ENCODE data around the gene CDH13. TPM values are rescaled to one million over a fixed set of nuclear protein-coding genes. Genes with fewer than 3 reads are reported as not detected.

Gene CDH13
- total RNA-seq, 1 donor from 2014 or later, result 81.1 TPM

DNA sequence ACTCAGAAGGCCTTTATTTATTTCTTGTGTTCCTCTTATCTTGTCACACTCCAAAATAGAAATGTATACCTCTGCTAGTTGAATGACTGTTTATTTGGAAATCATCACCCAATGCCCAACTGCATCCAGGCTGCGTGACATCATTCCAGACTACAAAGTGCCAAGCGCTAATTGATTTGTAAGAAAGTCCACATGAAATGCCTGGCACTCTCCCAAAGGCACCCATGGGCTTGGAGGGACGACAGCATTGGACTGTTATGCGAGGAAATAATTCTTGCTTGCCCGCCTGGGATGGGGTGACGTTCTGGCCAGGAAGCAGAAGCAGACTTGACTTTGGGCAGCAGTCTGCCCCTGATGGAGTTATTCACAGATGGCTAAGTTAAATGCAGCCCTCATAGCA lies 165.9 kb downstream of the CDH13 start:
- H3K27ac Mint-ChIP-seq (ENCODE audit: unreplicated experiment), result no peak overlapping the region
- H3K36me3 Mint-ChIP-seq (ENCODE audit: unreplicated experiment), result peaks cover 5% of the 10 kb centered on the region
- no peak overlapping the region for H3K4me3 Mint-ChIP-seq (ENCODE audit: unreplicated experiment)
- no peak for TF ChIP-seq CTCF (IDR thresholded peaks at IDR 0.05; ENCODE audit: partially characterized antibody, unreplicated experiment)
- H3K27me3 Mint-ChIP-seq (ENCODE audit: unreplicated experiment), result peaks cover 3% of the 10 kb centered on the region
- no peaks in the 10 kb centered on the region for H3K9me3 Mint-ChIP-seq (ENCODE audit: unreplicated experiment)
- peaks cover 2% of the 10 kb centered on the region for H3K4me1 Mint-ChIP-seq (ENCODE audit: low read depth, unreplicated experiment)
- no peak for DNase-seq

DNA sequence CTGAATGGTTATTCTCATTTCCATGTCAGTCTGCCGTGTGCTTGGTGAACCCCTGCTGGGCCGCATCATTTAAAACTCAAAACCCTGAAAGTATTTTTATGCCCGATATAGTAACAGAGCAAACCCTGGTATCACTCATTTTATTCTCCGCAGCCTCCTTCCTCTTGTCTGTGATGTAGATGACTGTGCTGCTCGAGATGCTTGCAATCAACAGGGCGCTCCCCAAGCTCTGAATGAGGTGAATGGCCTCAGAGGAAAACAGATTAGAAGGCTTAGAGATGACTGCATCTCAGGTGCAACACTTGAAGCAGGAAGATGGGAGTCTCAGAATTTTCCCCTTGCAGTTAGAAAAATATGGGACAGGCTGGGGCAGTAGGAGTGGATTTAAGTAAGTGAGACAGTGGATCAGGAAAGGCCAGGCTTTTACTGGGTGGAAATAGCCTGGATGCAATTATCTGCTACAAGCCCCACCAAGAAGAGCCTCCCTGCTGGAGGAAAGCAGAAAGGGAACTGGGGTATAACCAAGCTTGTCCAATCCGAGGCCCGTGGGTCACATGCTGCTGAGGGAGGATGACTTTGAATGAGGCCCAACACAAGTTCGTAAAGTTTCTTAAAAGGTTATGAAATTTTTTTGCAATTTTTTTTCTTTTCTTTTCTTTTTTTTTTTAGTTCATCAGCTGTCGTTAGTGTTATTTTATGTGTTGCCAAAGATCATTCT lies 166.9 kb downstream of the CDH13 start:
- no peak for TF ChIP-seq CTCF (IDR thresholded peaks at IDR 0.05; ENCODE audit: partially characterized antibody, unreplicated experiment)
- no peak for DNase-seq
- Mint-ChIP-seq H3K27me3 (ENCODE audit: unreplicated experiment) (peaks cover 3% of the 10 kb centered on the region), H3K4me3 (ENCODE audit: unreplicated experiment) (no peak overlapping the region), H3K9me3 (ENCODE audit: unreplicated experiment) (no peaks in the 10 kb centered on the region), H3K27ac (ENCODE audit: unreplicated experiment) (no peak overlapping the region), H3K36me3 (ENCODE audit: unreplicated experiment) (peaks cover 5% of the 10 kb centered on the region), H3K4me1 (ENCODE audit: low read depth, unreplicated experiment) (peaks cover 2% of the 10 kb centered on the region)

- H3K9me3 Mint-ChIP-seq (ENCODE audit: unreplicated experiment), result no peaks in the 10 kb centered on the region
- DNase-seq, result no peak
- no peak overlapping the region for H3K4me3 Mint-ChIP-seq (ENCODE audit: unreplicated experiment)
- TF ChIP-seq CTCF (IDR thresholded peaks at IDR 0.05; ENCODE audit: partially characterized antibody, unreplicated experiment), result no peak
- no peak overlapping the region for H3K27ac Mint-ChIP-seq (ENCODE audit: unreplicated experiment)
- peaks cover 5% of the 10 kb centered on the region for H3K36me3 Mint-ChIP-seq (ENCODE audit: unreplicated experiment)
- H3K4me1 Mint-ChIP-seq (ENCODE audit: low read depth, unreplicated experiment), result peaks cover 2% of the 10 kb centered on the region
- H3K27me3 Mint-ChIP-seq (ENCODE audit: unreplicated experiment), result peaks cover 3% of the 10 kb centered on the region
These were observed 169.3 kb downstream of the CDH13 start for GRCh38 chr16:82796047-82796446.

- DNase-seq, result no peak
- H3K9me3 Mint-ChIP-seq (ENCODE audit: unreplicated experiment), result peaks cover 4% of the 10 kb centered on the region
- no peak overlapping the region for H3K4me3 Mint-ChIP-seq (ENCODE audit: unreplicated experiment)
- peaks cover 2% of the 10 kb centered on the region for H3K36me3 Mint-ChIP-seq (ENCODE audit: unreplicated experiment)
- H3K27ac Mint-ChIP-seq (ENCODE audit: unreplicated experiment), result no peak overlapping the region
- TF ChIP-seq CTCF (IDR thresholded peaks at IDR 0.05; ENCODE audit: partially characterized antibody, unreplicated experiment), result no peak
- peaks cover under 1% of the 10 kb centered on the region for H3K4me1 Mint-ChIP-seq (ENCODE audit: low read depth, unreplicated experiment)
- peaks cover 2% of the 10 kb centered on the region for H3K27me3 Mint-ChIP-seq (ENCODE audit: unreplicated experiment)
These were observed 174.6 kb downstream of the CDH13 start for GRCh38 chr16:82801361-82801760.

- Mint-ChIP-seq H3K9me3 (ENCODE audit: unreplicated experiment) (peaks cover 4% of the 10 kb centered on the region), H3K36me3 (ENCODE audit: unreplicated experiment) (peaks cover 4% of the 10 kb centered on the region), H3K4me3 (ENCODE audit: unreplicated experiment) (no peak overlapping the region), H3K4me1 (ENCODE audit: low read depth, unreplicated experiment) (peaks cover 4% of the 10 kb centered on the region), H3K27ac (ENCODE audit: unreplicated experiment) (no peak overlapping the region), H3K27me3 (ENCODE audit: unreplicated experiment) (peaks cover 4% of the 10 kb centered on the region)
- DNase-seq, result no peak
- no peak for TF ChIP-seq CTCF (IDR thresholded peaks at IDR 0.05; ENCODE audit: partially characterized antibody, unreplicated experiment)
These were observed 179.1 kb downstream of the CDH13 start for GRCh38 chr16:82805866-82806265.
